PFSK-1 (cell line): ENCODE results near the gene SORL1-AS1.

Experiments used
- FOXP2 ChIP-seq: optimal IDR thresholded peaks from 2 replicates; pipeline ENCODE3; 2011; ENCODE audit warnings: borderline replicate concordance, control low read depth, inconsistent platforms; ENCODE audit not compliant: insufficient read depth; ENCODE audit errors: extremely low read length, extremely low read depth
- POLR2AphosphoS5 ChIP-seq: IDR thresholded peaks from 2 replicates; pipeline ENCODE4 v1.6.1; 2012; ENCODE audit warnings: low read depth, mild to moderate bottlenecking, control low read depth, low read length, moderate library complexity
- REST ChIP-seq, 2 experiments: IDR thresholded peaks; 2 replicates each; pipeline versions ENCODE4 v1.6.1 to v1.8.0; 2011 to 2012; ENCODE audit warnings: low read depth in 2 of 2, low read length in 2 of 2, control low read depth in 1 of 2, inconsistent platforms in 1 of 2, mild to moderate bottlenecking in 1 of 2, moderate library complexity in 1 of 2; ENCODE audit not compliant: insufficient read depth in 1 of 2
- SIN3A ChIP-seq: IDR thresholded peaks from 2 replicates; pipeline ENCODE4 v1.6.1; 2012; ENCODE audit warnings: mild to moderate bottlenecking, low read length, moderate library complexity, borderline replicate concordance; ENCODE audit not compliant: insufficient read depth
- TAF1 ChIP-seq: IDR thresholded peaks from 2 replicates; pipeline ENCODE4 v1.6.1; 2012; ENCODE audit warnings: low read length, control low read depth, borderline replicate concordance; ENCODE audit not compliant: insufficient read depth

SORL1-AS1 gene

GRCh38 chr11:121451986-121452608 is 670 bp downstream of the SORL1-AS1 start, which contains the start of gene SORL1:
TSS of gene SORL1 (plus strand) at chr11:121452314. CDS start at chr11:121452332, 18 bp downstream.
- TF ChIP-seq REST (IDR thresholded peaks at IDR 0.05; ENCODE audit: insufficient read depth in 1 of 2, low read depth in 2 of 2, low read length in 2 of 2) (no peak), FOXP2 (no peak), TAF1 (no peak), POLR2AphosphoS5 (no peak), SIN3A (no peak)

GRCh38 chr11:121451178-121451985 is 1.4 kb downstream of the SORL1-AS1 start:
- TF ChIP-seq TAF1 (no peak), REST (IDR thresholded peaks at IDR 0.05; ENCODE audit: insufficient read depth in 1 of 2, low read depth in 2 of 2, low read length in 2 of 2) (no peak), SIN3A (no peak), FOXP2 (no peak), POLR2AphosphoS5 (no peak)

- TF ChIP-seq TAF1: no peak
- no peak for TF ChIP-seq POLR2AphosphoS5
- no peak for TF ChIP-seq REST (IDR thresholded peaks at IDR 0.05; ENCODE audit: insufficient read depth in 1 of 2, low read depth in 2 of 2, low read length in 2 of 2)
- no peak for TF ChIP-seq SIN3A
- no peak for TF ChIP-seq FOXP2
These were observed 2.4 kb downstream of the SORL1-AS1 start for GRCh38 chr11:121450401-121450800.

- no peak for TF ChIP-seq POLR2AphosphoS5
- TF ChIP-seq TAF1: no peak
- TF ChIP-seq FOXP2: no peak
- no peak for TF ChIP-seq REST (IDR thresholded peaks at IDR 0.05; ENCODE audit: insufficient read depth in 1 of 2, low read depth in 2 of 2, low read length in 2 of 2)
- TF ChIP-seq SIN3A: no peak
These were observed 3.1 kb downstream of the SORL1-AS1 start for GRCh38 chr11:121449626-121450025.
